Ascending aorta (tissue), 2 donors: Measurements from ENCODE around the gene NENF. TPM values are rescaled to one million over a fixed set of nuclear protein-coding genes. Genes with fewer than 3 reads are reported as not detected.
"Not testable (repeated sequence)": the region's sequence is repeated elsewhere in the genome, so short reads cannot be mapped to it uniquely, and the experiment has no call there.

ENCODE experiments used
- DNase-seq, 2 donors: peaks; one replicate each; pipeline ENCODE4 v3.0.0-alpha.2; 2019; ENCODE audit warnings: low spot score in 2 of 2
- H3K27ac ChIP-seq, 2 donors: fragments of 200-600 bp; sonication (generic); one replicate each; pipeline ENCODE4 v1.5.1; 2016 to 2017; ENCODE audit warnings: mild to moderate bottlenecking in 1 of 2
- H3K27me3 ChIP-seq: fragments of 200-600 bp; sonication (generic); one replicate; pipeline ENCODE4 v1.5.1; 2017
- H3K36me3 ChIP-seq, 2 donors: fragments of 200-600 bp; sonication (generic); one replicate each; pipeline ENCODE4 v1.5.1; 2016
- H3K4me1 ChIP-seq, 2 donors: fragments of 200-600 bp; sonication (generic); one replicate each; pipeline ENCODE4 v1.5.1; 2016 to 2017; ENCODE audit warnings: mild to moderate bottlenecking in 1 of 2
- H3K4me3 ChIP-seq, 2 donors: fragments of 200-600 bp; sonication (generic); one replicate each; pipeline ENCODE4 v1.5.1; 2016 to 2017; ENCODE audit warnings: mild to moderate bottlenecking in 1 of 2
- H3K9me3 ChIP-seq, 2 donors: fragments of 200-600 bp; sonication (generic); one replicate each; pipeline ENCODE4 v1.5.1; 2016
- intact Hi-C: fragments of 100-400 bp; cut with DNase I; formaldehyde crosslinking; loops from one replicate; pipeline ENCODE4 v1.15.1; 2023
- total RNA-seq: library from RNA; depleted of rRNA; stranded (reverse); fragments of >200 nt; gene quantifications from one replicate; pipeline ENCODE4 v1.1.0, GENCODE V29; 2016
- TF ChIP-seq, protein P1 (sequence below), 3 experiments: fragments of 200-600 bp in 2 of 3; fragments of 450-650 bp in 1 of 3; sonication (generic) in 2 of 3; IDR thresholded peaks; one replicate each; pipeline ENCODE4 v1.5.1; 2016 to 2019; ENCODE audit warnings: antibody characterized with exemption in 3 of 3, mild to moderate bottlenecking in 1 of 3, moderate library complexity in 1 of 3

The NENF gene
- total RNA-seq, 1 donor from 2014 or later, result 186 TPM

DNA sequence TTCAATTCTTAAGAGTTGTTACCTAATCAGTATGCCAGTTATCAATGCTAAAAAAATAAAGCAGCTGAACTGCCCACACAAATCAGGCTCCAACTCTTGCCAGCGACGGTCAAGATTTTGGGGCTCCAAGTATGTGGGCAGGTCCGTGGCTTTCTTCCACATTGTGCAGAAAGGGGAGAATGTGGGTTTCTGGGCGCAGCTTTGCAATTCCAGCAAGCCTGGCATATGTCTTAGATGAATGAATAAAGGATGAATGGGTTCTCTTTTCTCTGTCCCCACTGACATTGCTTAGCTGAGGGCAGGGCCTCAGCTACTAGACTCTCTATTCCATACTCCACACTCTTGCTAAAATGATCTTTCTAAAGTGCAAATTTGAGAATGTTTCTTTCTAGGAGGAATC, 42.4 kb downstream of the NENF start:
- intact Hi-C loops, result loop anchor here (5.0 kb wide), 1 partner anchor 307 kb away; no protein-coding TSS in a partner anchor
- Histone ChIP-seq H3K4me1 (peaks cover 4 to 9% of the 10 kb centered on the region in 2 donors), H3K9me3 (no peaks in the 10 kb centered on the region)

DNA sequence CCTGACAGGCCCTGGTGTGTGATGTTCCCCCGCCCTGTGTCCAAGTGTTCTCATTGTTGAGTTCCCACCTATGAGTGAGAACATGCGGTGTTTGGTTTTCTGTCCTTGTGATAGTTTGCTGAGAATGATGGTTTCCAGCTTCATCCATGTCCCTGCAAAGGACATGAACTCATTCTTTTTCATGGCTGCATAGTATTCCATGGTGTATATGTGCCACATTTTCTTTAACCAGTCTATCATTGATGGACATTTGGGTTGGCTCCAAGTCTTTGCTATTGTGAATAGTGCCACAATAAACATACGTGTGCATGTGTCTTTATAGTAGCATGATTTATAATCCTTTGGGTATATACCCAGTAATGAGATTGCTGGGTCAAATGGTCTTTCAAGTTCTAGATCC, 43.1 kb downstream of the NENF start:
- H3K36me3 ChIP-seq, H3K27ac ChIP-seq, H3K4me3 ChIP-seq, H3K9me3 ChIP-seq, H3K27me3 ChIP-seq, H3K4me1 ChIP-seq, DNase-seq: not testable (repeated sequence)
- intact Hi-C loops, result loop anchor here (5.0 kb wide), 1 partner anchor 306 kb away; no protein-coding TSS in a partner anchor

More for the DNA sequence above, 42.4 kb downstream of the NENF start:
- Histone ChIP-seq H3K27ac (no peak overlapping the region), H3K4me3 (no peak overlapping the region), H3K27me3 (no peaks in the 10 kb centered on the region), H3K36me3 (no peaks in the 10 kb centered on the region)
- TF ChIP-seq, protein P1, sequence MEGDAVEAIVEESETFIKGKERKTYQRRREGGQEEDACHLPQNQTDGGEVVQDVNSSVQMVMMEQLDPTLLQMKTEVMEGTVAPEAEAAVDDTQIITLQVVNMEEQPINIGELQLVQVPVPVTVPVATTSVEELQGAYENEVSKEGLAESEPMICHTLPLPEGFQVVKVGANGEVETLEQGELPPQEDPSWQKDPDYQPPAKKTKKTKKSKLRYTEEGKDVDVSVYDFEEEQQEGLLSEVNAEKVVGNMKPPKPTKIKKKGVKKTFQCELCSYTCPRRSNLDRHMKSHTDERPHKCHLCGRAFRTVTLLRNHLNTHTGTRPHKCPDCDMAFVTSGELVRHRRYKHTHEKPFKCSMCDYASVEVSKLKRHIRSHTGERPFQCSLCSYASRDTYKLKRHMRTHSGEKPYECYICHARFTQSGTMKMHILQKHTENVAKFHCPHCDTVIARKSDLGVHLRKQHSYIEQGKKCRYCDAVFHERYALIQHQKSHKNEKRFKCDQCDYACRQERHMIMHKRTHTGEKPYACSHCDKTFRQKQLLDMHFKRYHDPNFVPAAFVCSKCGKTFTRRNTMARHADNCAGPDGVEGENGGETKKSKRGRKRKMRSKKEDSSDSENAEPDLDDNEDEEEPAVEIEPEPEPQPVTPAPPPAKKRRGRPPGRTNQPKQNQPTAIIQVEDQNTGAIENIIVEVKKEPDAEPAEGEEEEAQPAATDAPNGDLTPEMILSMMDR (IDR thresholded peaks at IDR 0.05), result no peak
- no peak for DNase-seq

- Histone ChIP-seq H3K27me3 (no peaks in the 10 kb centered on the region), H3K4me1 (peaks cover 0 to 15% of the 10 kb centered on the region in 2 donors), H3K4me3 (no peak overlapping the region), H3K9me3 (no peaks in the 10 kb centered on the region), H3K36me3 (no peaks in the 10 kb centered on the region), H3K27ac (no peak overlapping the region)
- intact Hi-C loops, result loop anchor here (1.0 to 5.0 kb wide), 2 partner anchors 153 to 305 kb away; no protein-coding TSS in a partner anchor
- TF ChIP-seq, protein P1 (IDR thresholded peaks at IDR 0.05), result peak; percentile 80 to 89 (median 83)
- DNase-seq, result peak; percentile 45 to 92
Measured at GRCh38 chr1:212477014-212477679, 44.4 kb downstream of the NENF start.

DNA sequence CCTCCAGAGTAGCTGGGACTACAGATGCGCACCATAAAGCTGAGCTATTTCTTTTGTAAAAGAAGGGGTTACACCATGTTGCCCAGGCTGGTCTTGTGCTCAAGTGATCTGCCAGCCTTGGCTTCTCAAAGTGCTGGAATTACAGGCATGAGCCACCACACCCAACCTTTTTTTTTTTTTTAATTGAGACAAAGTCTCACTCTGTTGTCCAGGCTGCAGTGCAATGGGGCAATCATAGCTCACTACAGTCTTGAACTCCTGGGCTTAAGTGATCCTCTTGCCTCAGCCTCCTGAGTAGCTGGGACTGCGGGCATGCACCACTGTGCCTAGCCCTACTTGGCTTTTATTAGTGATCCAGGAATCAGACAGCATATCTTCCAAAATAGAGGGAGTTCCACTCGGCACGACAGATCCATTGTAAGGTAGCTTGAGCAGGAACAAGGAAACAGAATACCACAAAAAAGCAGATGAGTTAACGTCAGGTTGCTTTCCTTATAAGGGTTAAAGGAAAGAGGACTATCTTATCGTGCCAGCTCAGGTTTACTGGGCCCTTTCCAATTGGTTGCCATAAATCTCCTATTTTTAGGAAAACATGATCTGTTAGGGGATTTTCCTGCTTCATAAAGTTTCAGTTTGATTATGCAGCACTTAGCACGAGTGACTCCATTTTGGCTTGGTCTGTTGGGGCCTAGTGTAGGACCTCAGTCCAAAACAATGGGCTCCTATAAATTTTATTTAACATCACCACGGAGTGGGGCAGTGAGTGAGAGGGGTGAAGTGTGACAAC, 45.2 kb downstream of the NENF start:
- peaks cover 0 to 22% of the 10 kb centered on the region in 2 donors for H3K4me1 ChIP-seq
- TF ChIP-seq, protein P1 (IDR thresholded peaks at IDR 0.05), result no peak
- DNase-seq, result no peak
- no peaks in the 10 kb centered on the region for H3K36me3 ChIP-seq
- intact Hi-C loops, result loop anchor here (1.0 to 5.0 kb wide), 2 partner anchors 152 to 304 kb away; no protein-coding TSS in a partner anchor
- no peaks in the 10 kb centered on the region for H3K9me3 ChIP-seq
- no peak overlapping the region for H3K27ac ChIP-seq
- no peak overlapping the region for H3K4me3 ChIP-seq
- no peaks in the 10 kb centered on the region for H3K27me3 ChIP-seq

GRCh38 chr1:212478467-212479025, 45.8 kb downstream of the NENF start:
- TF ChIP-seq, protein P1 (IDR thresholded peaks at IDR 0.05), result no peak
- DNase-seq, result no peak
- Histone ChIP-seq H3K27ac (no peak overlapping the region), H3K27me3 (no peaks in the 10 kb centered on the region), H3K9me3 (no peaks in the 10 kb centered on the region), H3K4me3 (no peak overlapping the region), H3K36me3 (no peaks in the 10 kb centered on the region), H3K4me1 (peaks cover 0 to 22% of the 10 kb centered on the region in 2 donors)
- intact Hi-C loops, result loop anchor here (5.0 kb wide), 1 partner anchor 304 kb away; no protein-coding TSS in a partner anchor
